Gastrocnemius medialis (tissue), 4 donors: ENCODE data around the gene IFT22. TPM values are rescaled to one million over a fixed set of nuclear protein-coding genes. Genes with fewer than 3 reads are reported as not detected.

Experiments used
- ATAC-seq, 2 donors: fragments of 150-250 bp; one replicate each; pipeline ENCODE4 v1.9.1; 2016
- DNase-seq, 2 donors: peaks; one replicate each; pipeline ENCODE4 v3.0.0-alpha.2; 2019
- H3K27ac ChIP-seq, 4 donors: fragments of 200-600 bp; sonication (generic); 1 replicate in 1 of 4; 2 replicates in 3 of 4; pipeline ENCODE4 v1.5.1; 2016 to 2018; ENCODE audit warnings: mild to moderate bottlenecking in 2 of 4, moderate library complexity in 1 of 4
- H3K27me3 ChIP-seq, 3 donors: fragments of 200-600 bp; sonication (generic) in 2 of 3; 1 replicate in 1 of 3; 2 replicates in 2 of 3; pipeline versions ENCODE4 v1.5.1 to v1.6.0; 2016 to 2019; ENCODE audit warnings: mild to moderate bottlenecking in 1 of 3, moderate library complexity in 1 of 3
- H3K36me3 ChIP-seq, 2 donors: fragments of 200-600 bp; sonication (generic) in 1 of 2; one replicate each; pipeline ENCODE4 v1.5.1; 2017 to 2018
- H3K4me1 ChIP-seq, 2 donors: fragments of 200-600 bp; sonication (generic) in 1 of 2; one replicate each; pipeline ENCODE4 v1.5.1; 2016 to 2017; ENCODE audit warnings: mild to moderate bottlenecking in 2 of 2
- H3K4me3 ChIP-seq, 4 donors: fragments of 200-600 bp; sonication (generic) in 3 of 4; 1 replicate in 1 of 4; 2 replicates in 3 of 4; pipeline ENCODE4 v1.5.1; 2016 to 2019; ENCODE audit warnings: mild to moderate bottlenecking in 2 of 4
- H3K9me3 ChIP-seq, 3 donors: fragments of 200-600 bp; sonication (generic) in 2 of 3; 1 replicate in 1 of 3; 2 replicates in 2 of 3; pipeline ENCODE4 v1.5.1; 2016 to 2019
- CTCF ChIP-seq, 5 experiments: fragments of 450-650 bp in 3 of 5; fragments of 200-600 bp in 2 of 5; sonication (generic) in 2 of 5; IDR thresholded peaks in 4 of 5; conservative IDR thresholded peaks in 1 of 5; 1 replicate in 4 of 5; 2 replicates in 1 of 5; pipeline ENCODE4 v1.5.1; 2016 to 2019; ENCODE audit warnings: antibody characterized with exemption in 5 of 5, mild to moderate bottlenecking in 3 of 5, moderate library complexity in 3 of 5
- POLR2A ChIP-seq, 2 donors: fragments of 450-650 bp; IDR thresholded peaks; one replicate each; pipeline ENCODE4 v1.6.1; 2017; ENCODE audit warnings: antibody characterized with exemption in 2 of 2, mild to moderate bottlenecking in 2 of 2, moderate library complexity in 2 of 2
- in situ Hi-C, 4 donors: fragments of 200-750 bp; cut with MboI; loops; one replicate each; pipeline versions ENCODE4 v1.15.0 to v1.8.0; 2017; ENCODE audit warnings: low sequenced_read_pairs in 4 of 4
- intact Hi-C: fragments of 100-400 bp; cut with DNase I; formaldehyde crosslinking; loops from one replicate; pipeline ENCODE4 v1.15.1; 2023; ENCODE audit warnings: low total_unique reads
- total RNA-seq, 4 donors: library from RNA; depleted of rRNA; stranded (reverse); fragments of >200 nt; gene quantifications; one replicate each; pipeline versions ENCODE4 v1.1.0 to v1.2.3, GENCODE V29; 2016

IFT22 gene
- total RNA-seq, 4 donors from 2014 or later: 13.4 to 32.3 (median 28.9) TPM

GRCh38 chr7:101319401-101319800, 2.2 kb downstream of the IFT22 start:
- in situ Hi-C loops: no loop called here
- H3K4me3 ChIP-seq: no peak overlapping the region

GRCh38 chr7:101315336-101315735, 6.3 kb downstream of the IFT22 start:
- Histone ChIP-seq H3K4me3 (no peak overlapping the region), H3K4me1 (no peaks in the 10 kb centered on the region), H3K27me3 (no peaks in the 10 kb centered on the region), H3K36me3 (peaks cover 0 to 6% of the 10 kb centered on the region in 2 donors), H3K27ac (no peak overlapping the region), H3K9me3 (no peaks in the 10 kb centered on the region)
- in situ Hi-C loops: no loop called here
- peak in 3 of 5 experiments; percentile 13 to 49 (median 39) for TF ChIP-seq CTCF (IDR thresholded peaks at IDR 0.05 in 4 of 5, conservative IDR thresholded peaks at IDR 0.05 in 1 of 5)
- TF ChIP-seq POLR2A (IDR thresholded peaks at IDR 0.05): no peak
- DNase-seq (no peak), ATAC-seq (no peak)
- intact Hi-C loops: no loop called here

More at GRCh38 chr7:101319401-101319800, 2.2 kb downstream of the IFT22 start:
- TF ChIP-seq CTCF (IDR thresholded peaks at IDR 0.05 in 4 of 5, conservative IDR thresholded peaks at IDR 0.05 in 1 of 5): no peak
- no peak for TF ChIP-seq POLR2A (IDR thresholded peaks at IDR 0.05)
- intact Hi-C loops: no loop called here
- Histone ChIP-seq H3K9me3 (no peaks in the 10 kb centered on the region), H3K4me1 (peaks cover 6% of the 10 kb centered on the region in 2 donors), H3K27me3 (no peaks in the 10 kb centered on the region), H3K36me3 (peaks cover 0 to 6% of the 10 kb centered on the region in 2 donors), H3K27ac (no peak overlapping the region)
- DNase-seq (no peak), ATAC-seq (no peak)

- in situ Hi-C loops (no loop called here), intact Hi-C loops (no loop called here)
- Histone ChIP-seq H3K4me1 (peaks cover 0 to 11% of the 10 kb centered on the region in 2 donors), H3K27ac (no peak overlapping the region), H3K36me3 (no peaks in the 10 kb centered on the region), H3K27me3 (peaks cover 33 to 49% (median 38%) of the 10 kb centered on the region in 3 donors), H3K4me3 (peak overlapping the region; percentile 44 to 53 (median 48)), H3K9me3 (no peaks in the 10 kb centered on the region)
- DNase-seq (no peak), ATAC-seq (peak; percentile 30 to 60)
- TF ChIP-seq CTCF (IDR thresholded peaks at IDR 0.05 in 4 of 5, conservative IDR thresholded peaks at IDR 0.05 in 1 of 5): no peak
Measured at GRCh38 chr7:101308245-101309085, 13.1 kb downstream of the IFT22 start.

- no peak for DNase-seq
- in situ Hi-C loops: no loop called here
- H3K27me3 ChIP-seq: peaks cover 54 to 69% (median 59%) of the 10 kb centered on the region in 3 donors
Measured at GRCh38 chr7:101306307-101306706, 15.3 kb downstream of the IFT22 start.

More at GRCh38 chr7:101306307-101306706, 15.3 kb downstream of the IFT22 start:
- ATAC-seq: no peak
- Histone ChIP-seq H3K4me3 (no peak overlapping the region), H3K9me3 (peaks cover 0 to 2% (median 0%) of the 10 kb centered on the region in 3 donors), H3K36me3 (no peaks in the 10 kb centered on the region), H3K4me1 (peaks cover 0 to 11% of the 10 kb centered on the region in 2 donors), H3K27ac (no peak overlapping the region)
- intact Hi-C loops: no loop called here
- TF ChIP-seq POLR2A (IDR thresholded peaks at IDR 0.05) (no peak), CTCF (IDR thresholded peaks at IDR 0.05 in 4 of 5, conservative IDR thresholded peaks at IDR 0.05 in 1 of 5) (no peak)
